ENCODE measurements around the gene BMP2K.

GRCh38 chr4:78776079-78776728 lies at the start of gene BMP2K:
- TF ChIP-seq CTCF (conservative IDR thresholded peaks at IDR 0.05; ENCODE audit: low read length) = no peak
- TF ChIP-seq EZH2phosphoT487 (IDR thresholded peaks at IDR 0.05; ENCODE audit: borderline replicate concordance, low read depth, low read length) = no peak
